CD4-positive, CD25-positive, alpha-beta regulatory T cell (primary cell): ENCODE data around the gene GDI2. TPM values are rescaled to one million over a fixed set of nuclear protein-coding genes. Genes with fewer than 3 reads are reported as not detected.

Experiments used
- ATAC-seq, 2 donors: fragments of 150-1000 bp; cut with Tn5 transposase; one replicate each; pipeline ENCODE4 v1.10.0; 2021; ENCODE audit warnings: low read depth in 2 of 2, moderate number of reproducible peaks in 2 of 2, moderate library complexity in 1 of 2
- DNase-seq, 3 donors: peaks; one replicate each; pipeline versions ENCODE4 v3.0.0 to v3.0.0-alpha.2; 2012 to 2022; ENCODE audit warnings: mixed read lengths in 1 of 3
- H3K27ac ChIP-seq: one replicate; pipeline ENCODE4 v1.7.0; 2013; ENCODE audit warnings: mild to moderate bottlenecking, low read length; ENCODE audit not compliant: insufficient read depth, poor library complexity, severe bottlenecking
- H3K27me3 ChIP-seq: one replicate; pipeline ENCODE4 v1.7.0; 2013; ENCODE audit warnings: low read length; ENCODE audit not compliant: control insufficient read depth, insufficient read depth
- H3K36me3 ChIP-seq: one replicate; pipeline ENCODE4 v1.7.0; 2013; ENCODE audit warnings: mild to moderate bottlenecking, low read length, moderate library complexity; ENCODE audit not compliant: control insufficient read depth, insufficient read depth
- H3K4me1 ChIP-seq: 2 replicates; pipeline ENCODE4 v1.7.0; 2013; ENCODE audit warnings: mild to moderate bottlenecking, low read length; ENCODE audit not compliant: insufficient read depth, control insufficient read depth, poor library complexity, severe bottlenecking
- H3K4me3 ChIP-seq: one replicate; pipeline ENCODE4 v1.7.0; 2013; ENCODE audit warnings: low read depth, mild to moderate bottlenecking, low read length, moderate library complexity
- H3K9me3 ChIP-seq, 2 experiments: 1 replicate in 1 of 2; 2 replicates in 1 of 2; pipeline ENCODE4 v1.7.0; 2013; ENCODE audit warnings: low read length in 2 of 2, mild to moderate bottlenecking in 1 of 2, moderate library complexity in 1 of 2; ENCODE audit not compliant: control insufficient read depth in 2 of 2
- H3K27ac Mint-ChIP-seq, 3 donors: one replicate each; pipeline ENCODE4 v1.8.0; 2020 to 2022; ENCODE audit warnings: mild to moderate bottlenecking in 3 of 3, mixed read lengths in 3 of 3, moderate library complexity in 2 of 3
- H3K27me3 Mint-ChIP-seq: one replicate; pipeline ENCODE4 v1.8.0; 2022; ENCODE audit warnings: mild to moderate bottlenecking, mixed read lengths
- H3K36me3 Mint-ChIP-seq: one replicate; pipeline ENCODE4 v1.8.0; 2020; ENCODE audit warnings: mixed read lengths
- H3K4me1 Mint-ChIP-seq, 4 donors: one replicate each; pipeline ENCODE4 v1.8.0; 2020 to 2022; ENCODE audit warnings: mixed read lengths in 4 of 4, mild to moderate bottlenecking in 1 of 4
- H3K4me3 Mint-ChIP-seq, 4 donors: one replicate each; pipeline ENCODE4 v1.8.0; 2020 to 2022; ENCODE audit warnings: mild to moderate bottlenecking in 4 of 4, mixed read lengths in 4 of 4, moderate library complexity in 3 of 4
- H3K9me3 Mint-ChIP-seq, 7 donors: one replicate each; pipeline ENCODE4 v1.8.0; 2020 to 2022; ENCODE audit warnings: mixed read lengths in 7 of 7, mild to moderate bottlenecking in 3 of 7, moderate library complexity in 2 of 7
- polyA plus RNA-seq, 4 donors: library from polyadenylated mRNA; unstranded; fragments of 300-500 nt; fragmentation: Illumina TruSeq; gene quantifications; one replicate each; pipeline ENCODE4 v1.2.3, GENCODE V29; 2021
- total RNA-seq: library from RNA; stranded (reverse); gene quantifications from one replicate; pipeline ENCODE4 v1.2.3, GENCODE V29; 2022

Gene GDI2
- total and polyA plus RNA-seq, 5 donors from 2014 or later: 114 to 250 (median 240) TPM

GRCh38 chr10:5719546-5719945 lies 93.7 kb downstream of the GDI2 start:
- peaks cover 21 to 48% (median 30%) of the 10 kb centered on the region in 4 donors for H3K4me1 Mint-ChIP-seq
- H3K9me3 Mint-ChIP-seq: no peaks in the 10 kb centered on the region
- H3K36me3 ChIP-seq: peaks cover 20% of the 10 kb centered on the region
- no peaks in the 10 kb centered on the region for H3K27me3 Mint-ChIP-seq
- H3K9me3 ChIP-seq: no peaks in the 10 kb centered on the region
- DNase-seq: no peak
- H3K4me3 Mint-ChIP-seq: no peak overlapping the region
- H3K27ac Mint-ChIP-seq: peak overlapping the region in 2 of 3 donors; percentile 4 to 60
- peaks cover 29% of the 10 kb centered on the region for H3K36me3 Mint-ChIP-seq
- no peaks in the 10 kb centered on the region for H3K27me3 ChIP-seq
- no peak for ATAC-seq
- H3K4me1 ChIP-seq: peaks cover 7% of the 10 kb centered on the region
- H3K27ac ChIP-seq: no peak overlapping the region
- no peak overlapping the region for H3K4me3 ChIP-seq

Other genes with a start within 250 kb of the GDI2 start
- gene ASB13, start 146.8 kb downstream of the GDI2 start, total RNA-seq: 2.9 TPM
- 10 to 100 TPM in 3 of 4 donors, 1 to 10 TPM in 1; 4.4 to 16.0 (median 14.2) TPM for gene ASB13, start 146.8 kb downstream of the GDI2 start, polyA plus RNA-seq
- 75.9 TPM for gene TASOR2, start 128.6 kb downstream of the GDI2 start, total RNA-seq
- 10 to 100 TPM in 2 of 4 donors, 1 to 10 TPM in 2; 6.7 to 13.6 (median 10.2) TPM for gene TASOR2, start 128.6 kb downstream of the GDI2 start, polyA plus RNA-seq
- 4.8 TPM for gene ANKRD16, start 76.5 kb upstream of the GDI2 start, total RNA-seq
- gene ANKRD16, start 76.5 kb upstream of the GDI2 start, polyA plus RNA-seq: 1 to 10 TPM; 3.1 to 6.3 (median 3.4) TPM
- 108 TPM for gene FBH1, start 76.8 kb upstream of the GDI2 start, total RNA-seq
- gene FBH1, start 76.8 kb upstream of the GDI2 start, polyA plus RNA-seq: 100 to 1,000 TPM in 2 of 4 donors, 10 to 100 TPM in 2; 85.3 to 107 (median 97.0) TPM
- 17.7 TPM for gene IL15RA, start 164.1 kb upstream of the GDI2 start, total RNA-seq
- 10 to 100 TPM in 1 of 4 donors, 1 to 10 TPM in 3; 9.1 to 13.4 (median 9.5) TPM for gene IL15RA, start 164.1 kb upstream of the GDI2 start, polyA plus RNA-seq
- 220 TPM for gene IL2RA, start 248.9 kb upstream of the GDI2 start, total RNA-seq
- 100 to 1,000 TPM; 159 to 261 (median 179) TPM for gene IL2RA, start 248.9 kb upstream of the GDI2 start, polyA plus RNA-seq